Breast epithelium (tissue), 4 donors: ENCODE measurements around the gene CEP78. TPM values are rescaled to one million over a fixed set of nuclear protein-coding genes. Genes with fewer than 3 reads are reported as not detected.

Source experiments
- DNase-seq, 2 donors: peaks; one replicate each; pipeline ENCODE4 v3.0.0-alpha.2; 2019; ENCODE audit warnings: low spot score in 2 of 2
- H3K27ac ChIP-seq, 2 donors: fragments of 200-600 bp; sonication (generic) in 1 of 2; one replicate each; pipeline ENCODE4 v1.5.1; 2016 to 2019; ENCODE audit warnings: mild to moderate bottlenecking in 1 of 2
- H3K27me3 ChIP-seq, 2 donors: fragments of 200-600 bp; sonication (generic) in 1 of 2; one replicate each; pipeline versions ENCODE4 v1.5.1 to v1.6.0; 2017 to 2019; ENCODE audit warnings: control low read depth in 1 of 2, mild to moderate bottlenecking in 1 of 2
- H3K36me3 ChIP-seq: fragments of 200-600 bp; one replicate; pipeline ENCODE4 v1.5.1; 2019
- H3K4me1 ChIP-seq, 2 donors: fragments of 200-600 bp; sonication (generic); one replicate each; pipeline ENCODE4 v1.5.1; 2016 to 2019; ENCODE audit warnings: control low read depth in 1 of 2
- H3K4me3 ChIP-seq, 3 donors: fragments of 200-600 bp; sonication (generic); 1 replicate in 2 of 3; 2 replicates in 1 of 3; pipeline ENCODE4 v1.5.1; 2016 to 2019; ENCODE audit warnings: mild to moderate bottlenecking in 3 of 3, moderate library complexity in 2 of 3
- H3K9me3 ChIP-seq, 2 donors: fragments of 200-600 bp; sonication (generic) in 1 of 2; one replicate each; pipeline ENCODE4 v1.5.1; 2016 to 2019; ENCODE audit warnings: control low read depth in 1 of 2
- POLR2A ChIP-seq: fragments of 450-650 bp; IDR thresholded peaks from one replicate; pipeline ENCODE4 v1.6.1; 2016; ENCODE audit warnings: antibody characterized with exemption, mild to moderate bottlenecking, moderate library complexity
- POLR2AphosphoS5 ChIP-seq, 3 donors: sonication (generic); formaldehyde crosslinking; IDR thresholded peaks; one replicate each; pipeline ENCODE4 v1.6.1; 2017; ENCODE audit warnings: antibody characterized with exemption in 3 of 3
- intact Hi-C: fragments of 100-400 bp; cut with DNase I; formaldehyde crosslinking; loops from one replicate; pipeline ENCODE4 v1.15.1; 2023; ENCODE audit warnings: low total_unique reads
- total RNA-seq, 3 donors: library from RNA; depleted of rRNA; stranded (reverse); fragments of >200 nt; gene quantifications; one replicate each; pipeline ENCODE4 v1.1.0, GENCODE V29; 2016
- TF ChIP-seq, protein P1 (sequence below), 3 donors: fragments of 450-650 bp; IDR thresholded peaks; one replicate each; pipeline ENCODE4 v1.5.1; 2016 to 2017; ENCODE audit warnings: antibody characterized with exemption in 3 of 3, mild to moderate bottlenecking in 3 of 3, moderate library complexity in 3 of 3

The CEP78 gene
- total RNA-seq, 3 donors from 2014 or later: 8.8 to 22.1 (median 16.4) TPM

DNA sequence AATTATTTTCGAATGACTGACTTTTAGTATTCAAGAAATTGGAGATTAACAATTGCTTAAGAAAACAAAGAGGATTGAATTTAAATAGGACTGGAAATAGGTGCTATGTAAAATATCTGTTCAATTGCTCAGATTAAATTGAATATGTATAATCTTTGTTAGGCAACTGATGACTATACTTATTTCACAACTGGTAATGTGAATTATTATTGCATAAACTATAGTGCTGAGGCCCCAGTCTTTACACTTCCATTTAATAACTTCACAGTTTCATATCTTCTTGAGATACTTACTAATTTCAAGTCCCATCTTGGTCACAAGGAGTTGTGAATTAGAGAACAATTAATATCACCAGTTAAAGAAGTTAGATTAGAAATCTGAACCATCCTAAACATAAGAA, 16.7 kb downstream of the CEP78 start:
- no peaks in the 10 kb centered on the region for H3K4me1 ChIP-seq
- no peak overlapping the region for H3K27ac ChIP-seq
- no peak overlapping the region for H3K4me3 ChIP-seq
- DNase-seq: no peak
- H3K27me3 ChIP-seq: no peaks in the 10 kb centered on the region
- no peaks in the 10 kb centered on the region for H3K9me3 ChIP-seq
- no peak for TF ChIP-seq POLR2AphosphoS5 (IDR thresholded peaks at IDR 0.05)
- intact Hi-C loops: no loop called here
- H3K36me3 ChIP-seq: no peaks in the 10 kb centered on the region

DNA sequence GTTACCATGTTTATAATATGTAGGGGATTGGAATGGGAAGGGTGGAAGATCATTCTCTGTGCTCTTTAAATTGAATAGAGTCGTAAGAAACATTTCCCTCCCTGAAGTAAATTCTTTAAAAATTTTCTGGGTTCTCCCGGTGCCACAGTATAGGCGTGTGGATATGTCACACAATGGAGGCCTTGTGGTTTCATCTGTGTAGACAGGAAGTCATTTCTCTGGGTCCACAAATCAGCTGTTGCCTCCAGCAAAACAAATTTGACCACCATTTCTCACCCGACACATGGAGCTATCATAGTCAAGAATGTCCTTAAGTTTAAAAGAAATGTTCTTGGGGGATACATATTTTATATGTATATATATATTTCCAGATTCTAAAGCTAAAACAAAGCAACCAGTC, 17.4 kb downstream of the CEP78 start:
- Histone ChIP-seq H3K9me3 (no peaks in the 10 kb centered on the region), H3K4me1 (no peaks in the 10 kb centered on the region), H3K36me3 (no peaks in the 10 kb centered on the region), H3K4me3 (no peak overlapping the region), H3K27ac (no peak overlapping the region), H3K27me3 (no peaks in the 10 kb centered on the region)
- DNase-seq: no peak
- intact Hi-C loops: no loop called here
- TF ChIP-seq POLR2AphosphoS5 (IDR thresholded peaks at IDR 0.05) (no peak), POLR2A (no peak)
- TF ChIP-seq, protein P1, sequence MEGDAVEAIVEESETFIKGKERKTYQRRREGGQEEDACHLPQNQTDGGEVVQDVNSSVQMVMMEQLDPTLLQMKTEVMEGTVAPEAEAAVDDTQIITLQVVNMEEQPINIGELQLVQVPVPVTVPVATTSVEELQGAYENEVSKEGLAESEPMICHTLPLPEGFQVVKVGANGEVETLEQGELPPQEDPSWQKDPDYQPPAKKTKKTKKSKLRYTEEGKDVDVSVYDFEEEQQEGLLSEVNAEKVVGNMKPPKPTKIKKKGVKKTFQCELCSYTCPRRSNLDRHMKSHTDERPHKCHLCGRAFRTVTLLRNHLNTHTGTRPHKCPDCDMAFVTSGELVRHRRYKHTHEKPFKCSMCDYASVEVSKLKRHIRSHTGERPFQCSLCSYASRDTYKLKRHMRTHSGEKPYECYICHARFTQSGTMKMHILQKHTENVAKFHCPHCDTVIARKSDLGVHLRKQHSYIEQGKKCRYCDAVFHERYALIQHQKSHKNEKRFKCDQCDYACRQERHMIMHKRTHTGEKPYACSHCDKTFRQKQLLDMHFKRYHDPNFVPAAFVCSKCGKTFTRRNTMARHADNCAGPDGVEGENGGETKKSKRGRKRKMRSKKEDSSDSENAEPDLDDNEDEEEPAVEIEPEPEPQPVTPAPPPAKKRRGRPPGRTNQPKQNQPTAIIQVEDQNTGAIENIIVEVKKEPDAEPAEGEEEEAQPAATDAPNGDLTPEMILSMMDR (IDR thresholded peaks at IDR 0.05): no peak

DNA sequence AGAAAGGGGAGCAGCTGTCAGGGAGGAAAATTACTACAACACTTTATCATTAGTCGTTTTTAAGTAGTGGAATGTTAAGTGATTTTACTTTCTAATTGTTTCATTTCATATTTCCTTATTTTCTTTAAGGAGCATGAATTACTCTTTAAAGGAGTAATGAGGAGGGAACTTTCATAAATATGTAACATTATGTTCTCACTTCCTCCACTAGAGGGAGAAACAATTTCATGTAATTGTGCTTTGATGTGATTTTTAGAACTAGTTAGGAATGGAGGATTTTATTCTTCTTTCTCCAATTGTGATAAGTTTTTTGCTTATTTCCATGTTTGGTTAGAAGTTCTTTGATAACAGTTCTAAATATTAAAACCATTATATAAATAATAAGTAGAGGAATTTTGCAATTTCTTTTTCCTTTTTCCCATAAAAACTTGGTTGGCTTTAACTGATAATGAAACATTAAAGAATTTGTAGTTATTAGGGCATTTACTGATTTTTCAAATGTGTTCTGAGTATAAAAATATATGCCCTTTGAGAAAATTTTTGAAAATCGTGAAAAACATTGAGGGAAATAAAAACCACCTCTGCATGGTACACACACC, 25.6 kb downstream of the CEP78 start:
- no peaks in the 10 kb centered on the region for H3K36me3 ChIP-seq
- no peak for DNase-seq
- no peaks in the 10 kb centered on the region for H3K27me3 ChIP-seq
- H3K4me1 ChIP-seq: no peaks in the 10 kb centered on the region
- no peak overlapping the region for H3K4me3 ChIP-seq
- no peak overlapping the region for H3K27ac ChIP-seq
- TF ChIP-seq, protein P1 (IDR thresholded peaks at IDR 0.05): peak in 2 of 3 donors; percentile 54 to 58
- TF ChIP-seq POLR2AphosphoS5 (IDR thresholded peaks at IDR 0.05): no peak
- no peaks in the 10 kb centered on the region for H3K9me3 ChIP-seq
- intact Hi-C loops: no loop called here

DNA sequence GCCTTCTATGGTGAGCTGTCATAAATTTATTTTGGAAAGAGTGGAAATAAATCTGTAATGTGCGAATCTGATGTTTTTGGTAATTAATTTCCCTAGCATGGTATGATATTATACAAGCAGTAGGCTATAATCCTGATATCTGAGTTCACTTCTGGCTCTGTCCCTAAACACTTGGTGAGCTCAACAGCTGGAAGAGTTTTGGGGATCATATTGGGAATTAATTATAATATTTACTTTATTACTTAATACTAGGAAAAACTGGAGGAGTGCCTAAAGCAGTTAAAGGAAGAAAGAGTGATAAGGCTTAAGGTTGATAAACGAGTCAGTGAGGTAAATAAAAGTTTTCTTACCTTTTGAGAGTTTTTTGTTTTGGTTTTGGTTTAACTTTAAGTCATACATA, 26.8 kb downstream of the CEP78 start:
- Histone ChIP-seq H3K4me1 (no peaks in the 10 kb centered on the region), H3K27ac (no peak overlapping the region), H3K9me3 (no peaks in the 10 kb centered on the region), H3K27me3 (no peaks in the 10 kb centered on the region), H3K4me3 (no peak overlapping the region), H3K36me3 (no peaks in the 10 kb centered on the region)
- TF ChIP-seq POLR2A: no peak
- no peak for TF ChIP-seq POLR2AphosphoS5 (IDR thresholded peaks at IDR 0.05)
- TF ChIP-seq, protein P1 (IDR thresholded peaks at IDR 0.05): no peak
- intact Hi-C loops: no loop called here
- DNase-seq: no peak

DNA sequence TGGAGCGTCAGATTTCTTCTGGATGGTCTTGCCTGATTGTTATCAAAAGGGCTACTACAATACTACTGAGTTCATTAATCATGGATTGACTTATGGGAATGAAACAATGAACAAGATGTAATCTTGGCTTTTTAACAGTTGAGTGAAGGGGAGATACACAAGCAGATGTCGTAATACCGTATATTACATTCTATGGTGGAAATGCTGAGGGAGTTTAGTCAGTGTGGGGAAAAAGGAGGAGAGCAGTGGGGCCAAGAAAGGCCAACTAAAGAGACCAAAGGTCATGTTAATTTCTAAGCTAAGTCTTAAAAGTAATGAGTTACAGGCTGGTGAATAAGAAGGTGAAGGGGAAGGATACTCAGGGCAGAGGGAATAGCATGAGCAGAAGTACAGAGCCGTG, 32.0 kb downstream of the CEP78 start:
- Histone ChIP-seq H3K4me3 (no peak overlapping the region), H3K27ac (no peak overlapping the region), H3K27me3 (no peaks in the 10 kb centered on the region), H3K9me3 (no peaks in the 10 kb centered on the region), H3K4me1 (no peaks in the 10 kb centered on the region), H3K36me3 (no peaks in the 10 kb centered on the region)
- TF ChIP-seq POLR2AphosphoS5 (IDR thresholded peaks at IDR 0.05): no peak
- no peak for TF ChIP-seq POLR2A
- TF ChIP-seq, protein P1 (IDR thresholded peaks at IDR 0.05): no peak
- no peak for DNase-seq
- intact Hi-C loops: no loop called here

DNA sequence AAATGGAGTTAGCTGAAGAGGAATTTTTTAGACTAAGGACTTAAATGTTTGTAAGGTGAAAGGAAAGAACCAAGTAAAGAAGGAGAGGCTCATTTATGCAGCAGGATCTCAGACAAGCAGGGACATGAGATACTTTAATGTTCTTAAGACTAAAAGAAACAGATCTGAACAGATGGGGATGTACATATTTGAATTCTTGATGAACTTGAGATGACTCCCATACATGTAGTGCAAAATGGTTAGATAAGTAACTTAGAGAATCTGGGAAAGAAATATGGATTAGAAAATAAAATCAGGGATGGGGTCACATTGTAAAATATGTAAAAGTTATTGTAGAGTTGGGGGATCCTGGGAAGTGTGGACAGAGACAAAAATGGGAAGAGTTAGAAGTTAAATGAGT, 33.9 kb downstream of the CEP78 start:
- no peaks in the 10 kb centered on the region for H3K27me3 ChIP-seq
- TF ChIP-seq POLR2A: no peak
- TF ChIP-seq, protein P1 (IDR thresholded peaks at IDR 0.05): no peak
- H3K27ac ChIP-seq: no peak overlapping the region
- H3K9me3 ChIP-seq: no peaks in the 10 kb centered on the region
- no peak overlapping the region for H3K4me3 ChIP-seq
- no peaks in the 10 kb centered on the region for H3K36me3 ChIP-seq
- no peaks in the 10 kb centered on the region for H3K4me1 ChIP-seq
- intact Hi-C loops: no loop called here
- no peak for DNase-seq
